ENCODE results near the gene LIPJ. TPM values are rescaled to one million over a fixed set of nuclear protein-coding genes. Genes with fewer than 3 reads are reported as not detected.

Gene LIPJ
- total and polyA plus RNA-seq, 8 donors, result 0.55 to 5.3 (median 0.92) TPM; not detected in 5

DNA sequence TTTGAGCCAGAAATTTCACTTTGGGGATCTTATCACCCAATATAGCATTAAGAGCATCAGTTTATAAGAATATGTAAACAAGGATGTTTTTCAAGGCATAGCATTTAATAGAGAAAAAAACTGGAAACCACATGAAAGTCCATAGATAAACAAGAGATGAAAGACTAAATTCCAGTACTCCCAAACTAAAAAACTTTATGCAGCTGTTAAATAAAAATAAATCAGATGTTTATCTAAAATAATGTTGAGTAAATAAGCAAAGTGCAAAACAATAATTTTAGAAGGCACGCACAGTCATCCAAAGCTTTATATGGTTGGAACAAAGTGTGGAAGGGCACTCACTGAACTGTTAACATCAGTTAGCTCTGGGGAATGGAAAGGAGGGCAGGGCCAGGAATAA, 24.4 kb upstream of the LIPJ start:
- TF ChIP-seq CTCF (IDR thresholded peaks at IDR 0.05), result no peak
- no peak for TF ChIP-seq POLR2A (IDR thresholded peaks at IDR 0.05)
- WGBS, 5 donors, result 81 to 89% (median 85%) methylated on average over 1 of the region's 1 CpG
- Histone ChIP-seq H3K4me1 (peaks cover 0 to 8% (median 0%) of the 10 kb centered on the region in 4 donors), H3K36me3 (no peaks in the 10 kb centered on the region), H3K27me3 (no peaks in the 10 kb centered on the region), H3K27ac (no peak overlapping the region), H3K4me3 (no peak overlapping the region), H3K9me3 (no peaks in the 10 kb centered on the region)
- DNase-seq, result no peak
- intact Hi-C loops (cut with DNase I; ENCODE audit: low total_unique reads), result no loop called here

DNA sequence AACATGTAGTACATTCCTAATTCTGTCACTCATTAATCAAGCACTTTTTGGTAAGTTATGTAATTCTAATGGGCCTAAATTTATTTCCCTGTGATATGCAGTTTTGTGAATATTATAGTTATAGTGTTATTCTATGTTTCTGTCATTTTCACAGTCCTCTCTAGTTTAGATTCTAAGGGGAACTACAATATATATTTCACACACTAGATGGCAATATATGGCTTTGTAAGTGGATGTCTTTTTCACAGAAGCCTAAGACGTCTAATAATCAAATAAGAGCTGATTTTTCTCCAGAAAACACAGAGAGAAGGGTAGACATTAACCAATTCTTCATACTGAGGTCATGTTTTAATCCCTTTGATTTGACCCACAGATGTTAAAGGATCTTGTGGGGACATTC, 21.5 kb upstream of the LIPJ start:
- no peak for TF ChIP-seq POLR2AphosphoS5 (IDR thresholded peaks at IDR 0.05)
- TF ChIP-seq EP300 (IDR thresholded peaks at IDR 0.05), result no peak
- TF ChIP-seq POLR2A (IDR thresholded peaks at IDR 0.05), result no peak
- peak in 5 of 7 experiments; percentile 19 to 54 (median 33) for TF ChIP-seq CTCF (IDR thresholded peaks at IDR 0.05)
- intact Hi-C loops (cut with DNase I; ENCODE audit: low total_unique reads), result no loop called here
- Histone ChIP-seq H3K27ac (peak overlapping the region in 2 of 5 donors; percentile 21 to 56), H3K36me3 (no peaks in the 10 kb centered on the region), H3K4me3 (no peak overlapping the region), H3K27me3 (no peaks in the 10 kb centered on the region), H3K9me3 (no peaks in the 10 kb centered on the region), H3K4me1 (peaks cover 0 to 8% (median 0%) of the 10 kb centered on the region in 4 donors)
- WGBS, 5 donors, result 0 to 7% (median 0%) methylated on average over 1 of the region's 1 CpG
- DNase-seq, result peak in 1 of 2 donors; percentile 58

DNA sequence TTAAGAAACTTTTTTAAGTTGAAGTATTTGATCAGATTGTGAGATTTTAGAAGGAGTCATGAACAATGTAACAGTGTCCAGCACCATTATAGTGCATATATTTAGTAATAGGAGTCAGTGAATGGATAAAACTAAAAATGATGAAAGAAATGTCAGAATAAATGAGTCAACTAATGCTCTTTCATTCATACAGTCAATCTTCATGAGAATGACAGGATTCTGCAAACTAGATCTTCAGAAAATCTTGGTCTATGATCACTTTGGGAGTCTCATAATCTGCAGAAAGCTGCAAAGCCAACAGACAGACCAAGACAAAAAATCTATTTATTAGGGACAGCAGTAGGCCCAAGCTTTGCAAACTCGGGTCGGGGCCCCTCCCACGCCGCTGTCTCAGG, 4.2 kb upstream of the LIPJ start:
- Histone ChIP-seq H3K9me3 (no peaks in the 10 kb centered on the region), H3K4me3 (peak overlapping the region; percentile 52 to 58 (median 55)), H3K4me1 (peaks cover 0 to 19% (median 7%) of the 10 kb centered on the region in 4 donors), H3K27me3 (no peaks in the 10 kb centered on the region), H3K36me3 (no peaks in the 10 kb centered on the region), H3K27ac (peak overlapping the region; percentile 84 to 93 (median 86))
- intact Hi-C loops (cut with DNase I; ENCODE audit: low total_unique reads), result no loop called here
- DNase-seq, result no peak
- WGBS, 5 donors, result 19 to 48% (median 31%) methylated on average over 4 of the region's 4 CpGs; no CpG with 5 or more reads in 1 of the 5 donors
- no peak for TF ChIP-seq POLR2A (IDR thresholded peaks at IDR 0.05)
- no peak for TF ChIP-seq CTCF (IDR thresholded peaks at IDR 0.05)
- TF ChIP-seq EP300 (IDR thresholded peaks at IDR 0.05), result no peak
- no peak for TF ChIP-seq POLR2AphosphoS5 (IDR thresholded peaks at IDR 0.05)

- intact Hi-C loops (cut with DNase I; ENCODE audit: low total_unique reads), result no loop called here
- H3K27ac ChIP-seq, result peak within 1 kb of the TSS; percentile 84 to 93 (median 86)
- peak in 2 of 3 donors; percentile 42 to 59 for TF ChIP-seq POLR2AphosphoS5 (IDR thresholded peaks at IDR 0.05)
- peak in 5 of 7 experiments; percentile 8 to 69 (median 55) for TF ChIP-seq CTCF (IDR thresholded peaks at IDR 0.05)
- no peak for TF ChIP-seq POLR2A (IDR thresholded peaks at IDR 0.05)
- TF ChIP-seq EP300 (IDR thresholded peaks at IDR 0.05), result no peak
These were observed 3.6 kb upstream of the LIPJ start, which contains the start of gene RNLS for GRCh38 chr10:88582806-88583583. Gene RNLS, minus strand, starts transcription at chr10:88583318.

More at GRCh38 chr10:88582806-88583583, 3.6 kb upstream of the LIPJ start, which contains the start of gene RNLS:
- Histone ChIP-seq H3K4me3 (peak within 1 kb of the TSS; percentile 52 to 58 (median 55)), H3K27me3 (no peaks in the 10 kb centered on the region), H3K36me3 (no peaks in the 10 kb centered on the region), H3K4me1 (peaks cover 0 to 19% (median 7%) of the 10 kb centered on the region in 4 donors), H3K9me3 (no peaks in the 10 kb centered on the region)
- DNase-seq, result peak; percentile 51 to 90
- WGBS, 5 donors, result 8 to 45% (median 17%) methylated on average over 9 to 63 of the region's 63 CpGs
